Dermis blood vessel endothelial cell (primary cell): Measurements from ENCODE around the gene RING1. TPM values are rescaled to one million over a fixed set of nuclear protein-coding genes. Genes with fewer than 3 reads are reported as not detected.

Experiments
- DNase-seq: peaks from one replicate; pipeline ENCODE4 v3.0.0; 2010
- total RNA-seq: library from RNA; depleted of rRNA; stranded (reverse); fragments of >200 nt; gene quantifications from 2 replicates; pipeline ENCODE4 v1.2.3, GENCODE V29; 2014

Gene RING1
- total RNA-seq, 1 donor from 2014 or later, result 22.6 TPM

DNA sequence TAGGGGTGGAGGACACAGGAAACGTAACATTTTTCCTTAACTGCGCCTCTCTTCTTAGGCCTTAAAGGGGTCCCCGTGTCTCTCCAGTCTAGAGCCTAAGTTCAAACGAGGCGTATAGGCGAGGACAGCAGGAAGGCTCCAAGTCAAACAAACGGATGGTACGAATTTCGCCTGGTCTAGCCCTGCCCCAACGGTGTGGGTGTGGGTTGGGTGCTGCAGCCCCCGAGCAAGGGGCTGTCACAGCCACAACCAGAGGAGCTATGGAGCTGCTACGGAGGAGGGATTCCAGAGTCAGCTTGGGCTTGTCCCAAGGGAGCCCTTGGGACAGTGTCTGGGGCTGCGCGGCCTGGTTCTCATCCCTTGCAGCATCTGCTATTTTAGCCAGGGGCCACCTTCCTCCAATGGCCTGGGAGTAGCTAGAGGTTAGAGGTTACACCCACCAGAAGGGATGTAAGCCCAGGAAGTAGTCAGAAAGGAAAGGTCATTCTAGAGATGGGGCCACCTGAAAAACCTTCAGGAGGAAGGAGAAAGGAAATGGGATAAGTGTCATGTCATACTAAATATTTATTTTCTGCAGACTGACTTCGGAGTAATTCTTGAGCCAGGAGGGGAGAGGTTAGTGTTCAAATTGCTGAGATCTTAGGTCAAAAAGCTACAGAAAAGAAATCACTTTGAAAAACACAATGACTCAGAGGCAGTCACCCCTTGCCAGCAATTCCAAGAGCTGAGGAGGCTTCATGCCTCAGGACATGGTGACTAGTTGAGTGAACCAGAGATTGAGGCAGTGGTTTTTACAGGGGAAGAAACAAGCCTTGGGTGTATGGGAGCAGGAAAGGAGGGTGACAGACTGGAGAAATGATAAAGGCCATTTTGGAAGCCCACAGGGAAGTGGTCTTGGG, 41.7 kb downstream of the RING1 start:
- peak; percentile 50 for DNase-seq

DNA sequence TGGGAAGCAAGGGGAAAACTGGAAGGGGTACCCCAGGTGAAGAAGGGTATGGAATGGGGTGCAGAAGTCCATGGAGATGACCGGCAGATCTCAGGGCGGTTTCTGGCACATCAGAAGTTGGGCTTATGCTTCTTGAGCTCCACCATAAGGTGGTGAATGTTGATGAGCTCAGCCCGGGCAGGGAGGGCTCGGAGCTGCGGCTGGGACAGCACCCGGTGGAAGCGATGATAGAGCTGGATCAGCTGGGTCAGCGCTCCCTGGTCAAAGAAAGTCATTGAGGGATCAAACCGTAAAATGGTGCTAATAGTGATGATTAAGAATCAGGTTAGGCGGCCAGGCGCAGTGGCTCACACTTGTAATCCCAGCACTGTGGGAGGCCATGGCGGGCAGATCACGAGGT, 42.4 kb downstream of the RING1 start:
- no peak for DNase-seq

DNA sequence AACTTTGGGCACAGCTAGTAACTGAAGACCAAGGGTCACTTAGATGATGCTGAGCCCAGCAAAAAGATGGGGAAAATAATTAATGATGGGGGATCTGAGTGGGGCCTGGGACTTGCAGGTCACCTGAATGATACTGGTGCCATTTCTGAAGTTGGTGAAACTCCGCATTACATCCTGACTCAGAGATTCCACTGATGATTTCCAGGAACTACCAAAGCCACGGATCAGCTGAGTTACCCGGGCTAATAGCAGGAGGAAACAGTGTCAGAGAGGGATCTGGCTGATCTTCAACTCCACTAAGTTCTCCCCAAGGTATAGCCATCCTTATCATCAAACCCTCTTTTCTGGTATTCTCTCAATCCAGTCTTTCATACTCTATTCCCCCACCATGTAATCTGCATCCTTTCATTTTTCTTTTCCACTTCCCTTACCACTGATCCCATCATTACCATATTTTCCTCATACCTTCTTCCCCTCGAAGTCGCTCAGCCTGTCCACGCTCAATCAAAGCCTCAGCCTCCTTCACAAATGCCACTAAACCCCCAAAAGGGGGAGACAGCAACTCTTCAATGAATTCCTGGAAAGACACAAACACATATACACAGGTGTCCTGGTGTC, 43.2 kb downstream of the RING1 start:
- DNase-seq, result no peak

DNA sequence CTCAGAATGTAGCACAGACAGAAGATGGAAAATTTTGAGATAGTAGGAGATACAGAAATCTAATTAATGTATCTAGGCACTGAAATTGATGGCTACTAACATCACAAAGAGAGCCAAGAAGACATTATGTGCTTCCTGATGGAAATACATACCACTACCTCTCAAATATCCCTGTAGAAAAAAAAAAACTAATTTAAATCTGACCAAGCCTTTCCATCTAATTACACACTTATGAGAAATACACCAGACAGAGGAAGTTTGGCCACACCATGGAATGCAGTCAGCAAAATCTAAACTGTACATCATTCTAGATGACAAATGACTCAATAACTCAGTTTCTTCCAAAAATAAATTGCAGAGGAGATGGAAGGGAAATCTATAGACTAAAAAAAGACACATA, 44.5 kb downstream of the RING1 start:
- no peak for DNase-seq

- DNase-seq, result no peak
These were observed 46.3 kb downstream of the RING1 start for GRCh38 chr6:33254591-33254990.

GRCh38 chr6:33259032-33259431, 50.7 kb downstream of the RING1 start:
- no peak for DNase-seq

Other genes starting within 250 kb of the RING1 start
- 60.2 and 86.7 TPM in 2 replicates for gene BRD2, start 239.9 kb upstream of the RING1 start, total RNA-seq
- not detected in 2 replicates for gene HLA-DOA, start 198.9 kb upstream of the RING1 start, total RNA-seq
- 0.34 and 17.4 TPM in 2 replicates for gene HLA-DPA1, start 134.9 kb upstream of the RING1 start, total RNA-seq
- 1.4 and 22.4 TPM in 2 replicates for gene HLA-DPB1, start 132.5 kb upstream of the RING1 start, total RNA-seq
- 0.28 and 0.34 TPM in 2 replicates for gene COL11A2, start 16.0 kb upstream of the RING1 start, total RNA-seq
- gene RXRB, start 7.8 kb upstream of the RING1 start, total RNA-seq, result 26.6 and 27.9 TPM in 2 replicates
- 93.6 and 99.4 TPM in 2 replicates for gene SLC39A7, start 7.6 kb upstream of the RING1 start, total RNA-seq
- gene HSD17B8, start 3.8 kb upstream of the RING1 start, total RNA-seq, result 8.7 and 9.7 TPM in 2 replicates
- 33.7 and 38.5 TPM in 2 replicates for gene VPS52, start 63.4 kb downstream of the RING1 start, total RNA-seq
- 1,732 and 3,722 TPM in 2 replicates for gene RPS18, start 63.6 kb downstream of the RING1 start, total RNA-seq
- gene B3GALT4, start 68.6 kb downstream of the RING1 start, total RNA-seq, result 5.9 and 10.0 TPM in 2 replicates
- 65.9 and 75.4 TPM in 2 replicates for gene WDR46, start 80.7 kb downstream of the RING1 start, total RNA-seq
- 22.1 and 29.1 TPM in 2 replicates for gene PFDN6, start 81.1 kb downstream of the RING1 start, total RNA-seq
- gene RGL2, start 90.4 kb downstream of the RING1 start, total RNA-seq, result 82.4 and 88.3 TPM in 2 replicates
- gene TAPBP, start 105.6 kb downstream of the RING1 start, total RNA-seq, result 137 and 154 TPM in 2 replicates
- gene ZBTB22, start 109.2 kb downstream of the RING1 start, total RNA-seq, result 15.8 and 16.8 TPM in 2 replicates
- 52.1 and 57.9 TPM in 2 replicates for gene DAXX, start 114.5 kb downstream of the RING1 start, total RNA-seq
- gene KIFC1, start 183.3 kb downstream of the RING1 start, total RNA-seq, result 12.4 and 34.3 TPM in 2 replicates
- gene PHF1, start 202.5 kb downstream of the RING1 start, total RNA-seq, result 14.4 and 16.5 TPM in 2 replicates
- gene CUTA, start 209.6 kb downstream of the RING1 start, total RNA-seq, result 61.3 and 61.7 TPM in 2 replicates
- 2.4 and 2.5 TPM in 2 replicates for gene SYNGAP1, start 211.6 kb downstream of the RING1 start, total RNA-seq
- 5.5 and 6.3 TPM in 2 replicates for gene ZBTB9, start 246.1 kb downstream of the RING1 start, total RNA-seq